ENCODE results near the gene MAP3K20.
"Not testable (repeated sequence)": the region's sequence is repeated elsewhere in the genome, so short reads cannot be mapped to it uniquely, and the experiment has no call there.

MAP3K20 gene

DNA sequence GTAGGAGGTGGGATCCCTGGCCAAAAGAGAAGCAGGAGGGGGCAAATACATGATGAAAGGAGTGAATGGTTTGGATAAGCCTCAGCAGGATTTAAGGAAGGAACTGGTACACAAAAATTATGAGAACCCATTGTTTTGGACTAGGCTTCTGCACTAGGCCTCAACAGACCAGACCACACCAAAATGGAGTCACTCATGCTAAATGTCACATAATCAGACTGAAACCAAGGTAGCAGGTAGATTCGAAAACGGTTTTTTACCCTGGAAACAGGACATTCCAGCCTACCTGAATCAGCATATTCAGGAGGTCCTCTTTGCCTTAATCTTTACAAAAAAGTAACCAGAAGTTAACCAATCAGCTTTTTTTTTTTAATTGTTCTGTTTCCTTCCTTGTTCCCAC, 229.7 kb downstream of the MAP3K20 start:
- DNase-seq (ENCODE audit: low read depth) = no peak
- H3K4me3 ChIP-seq (ENCODE audit: low read length) = no peak overlapping the region
- TF ChIP-seq, protein P1, sequence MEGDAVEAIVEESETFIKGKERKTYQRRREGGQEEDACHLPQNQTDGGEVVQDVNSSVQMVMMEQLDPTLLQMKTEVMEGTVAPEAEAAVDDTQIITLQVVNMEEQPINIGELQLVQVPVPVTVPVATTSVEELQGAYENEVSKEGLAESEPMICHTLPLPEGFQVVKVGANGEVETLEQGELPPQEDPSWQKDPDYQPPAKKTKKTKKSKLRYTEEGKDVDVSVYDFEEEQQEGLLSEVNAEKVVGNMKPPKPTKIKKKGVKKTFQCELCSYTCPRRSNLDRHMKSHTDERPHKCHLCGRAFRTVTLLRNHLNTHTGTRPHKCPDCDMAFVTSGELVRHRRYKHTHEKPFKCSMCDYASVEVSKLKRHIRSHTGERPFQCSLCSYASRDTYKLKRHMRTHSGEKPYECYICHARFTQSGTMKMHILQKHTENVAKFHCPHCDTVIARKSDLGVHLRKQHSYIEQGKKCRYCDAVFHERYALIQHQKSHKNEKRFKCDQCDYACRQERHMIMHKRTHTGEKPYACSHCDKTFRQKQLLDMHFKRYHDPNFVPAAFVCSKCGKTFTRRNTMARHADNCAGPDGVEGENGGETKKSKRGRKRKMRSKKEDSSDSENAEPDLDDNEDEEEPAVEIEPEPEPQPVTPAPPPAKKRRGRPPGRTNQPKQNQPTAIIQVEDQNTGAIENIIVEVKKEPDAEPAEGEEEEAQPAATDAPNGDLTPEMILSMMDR (IDR thresholded peaks at IDR 0.05; ENCODE audit: insufficient read depth, low read depth, low read length, missing control alignments) = no peak

DNA sequence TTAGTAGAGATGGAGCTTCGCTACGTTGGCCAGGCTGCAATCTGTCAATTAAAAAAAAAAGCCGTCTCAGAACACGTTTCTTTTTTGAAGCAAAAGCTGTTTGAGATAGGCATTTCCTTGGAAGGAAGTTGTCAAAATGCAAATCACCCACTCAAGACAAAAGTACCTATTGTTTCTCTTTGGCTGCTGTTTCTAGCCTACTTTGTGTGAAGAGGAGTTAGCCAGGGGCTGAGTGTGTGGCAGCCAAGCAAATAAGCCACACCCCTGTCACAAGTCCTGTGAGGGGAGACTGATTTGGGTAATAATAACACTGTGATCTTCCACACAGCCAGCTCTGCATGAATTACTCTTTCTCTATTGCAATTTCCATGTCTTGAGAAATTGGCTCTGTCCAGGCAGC, 231.6 kb downstream of the MAP3K20 start:
- no peak for DNase-seq (ENCODE audit: low read depth)
- TF ChIP-seq, protein P1 (IDR thresholded peaks at IDR 0.05; ENCODE audit: insufficient read depth, low read depth, low read length, missing control alignments) = no peak
- H3K4me3 ChIP-seq (ENCODE audit: low read length) = no peak overlapping the region

DNA sequence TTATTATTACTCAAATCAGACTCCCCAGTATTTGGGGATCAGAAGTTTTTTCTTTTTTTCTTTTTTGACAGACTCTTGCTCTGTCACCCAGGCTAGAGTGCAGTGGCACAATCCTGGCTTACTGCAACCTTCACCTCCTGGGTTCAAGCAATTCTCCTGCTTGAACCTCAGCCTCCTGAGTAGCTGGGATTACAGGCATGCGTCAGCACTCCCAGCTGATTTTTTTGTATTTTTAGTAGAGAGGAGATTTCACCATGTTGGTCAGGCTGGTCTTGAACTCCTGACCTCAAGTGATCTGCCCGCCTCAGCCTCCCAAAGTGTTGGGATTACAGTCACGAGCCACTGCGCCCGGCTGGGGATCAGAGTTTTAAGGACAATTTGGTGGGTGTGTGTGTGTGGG, 233.7 kb downstream of the MAP3K20 start:
- not testable (repeated sequence) for DNase-seq (ENCODE audit: low read depth); H3K4me3 ChIP-seq (ENCODE audit: low read length)

DNA sequence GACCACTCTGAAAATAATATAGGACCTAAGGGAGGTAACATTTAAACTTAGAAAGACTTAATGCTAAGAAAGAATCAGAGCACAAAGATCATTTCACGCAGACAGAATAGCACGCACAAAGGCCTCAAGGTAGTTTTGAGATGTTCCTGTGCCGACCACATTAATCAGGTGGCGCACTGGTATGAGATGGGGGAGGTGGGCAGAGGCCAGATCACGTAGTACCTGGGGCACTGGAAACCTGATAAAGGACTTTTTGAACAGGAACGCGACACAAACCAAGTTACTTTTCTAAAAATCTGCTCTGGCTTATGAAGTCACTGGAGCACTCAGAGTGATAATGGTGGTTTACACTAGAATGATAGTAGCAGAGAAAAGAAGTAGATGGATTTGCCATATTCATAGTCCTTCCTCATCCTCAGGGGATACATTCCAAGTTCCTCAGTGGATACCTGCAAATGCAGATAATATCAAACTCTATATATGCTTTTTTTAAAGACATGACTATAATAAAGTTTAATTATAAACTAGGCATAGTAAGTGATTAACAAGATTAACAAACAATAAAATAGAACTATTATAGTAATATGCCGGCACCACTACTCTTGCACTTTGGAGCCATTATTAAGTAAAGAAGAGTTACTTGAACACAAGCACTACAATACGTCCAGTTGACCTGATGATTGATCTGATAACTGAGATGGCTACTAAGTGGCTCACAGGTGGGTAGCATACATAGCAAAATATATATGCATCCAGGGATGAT, 236.4 kb downstream of the MAP3K20 start:
- TF ChIP-seq, protein P1 (IDR thresholded peaks at IDR 0.05; ENCODE audit: insufficient read depth, low read depth, low read length, missing control alignments) = no peak
- H3K4me3 ChIP-seq (ENCODE audit: low read length) = no peak overlapping the region
- DNase-seq (ENCODE audit: low read depth) = no peak

Data from epithelial cell of esophagus (primary cell).